ENCODE results near the gene CUL4A.
"Not testable (repeated sequence)": the region's sequence is repeated elsewhere in the genome, so short reads cannot be mapped to it uniquely, and the experiment has no call there.

CUL4A gene

DNA sequence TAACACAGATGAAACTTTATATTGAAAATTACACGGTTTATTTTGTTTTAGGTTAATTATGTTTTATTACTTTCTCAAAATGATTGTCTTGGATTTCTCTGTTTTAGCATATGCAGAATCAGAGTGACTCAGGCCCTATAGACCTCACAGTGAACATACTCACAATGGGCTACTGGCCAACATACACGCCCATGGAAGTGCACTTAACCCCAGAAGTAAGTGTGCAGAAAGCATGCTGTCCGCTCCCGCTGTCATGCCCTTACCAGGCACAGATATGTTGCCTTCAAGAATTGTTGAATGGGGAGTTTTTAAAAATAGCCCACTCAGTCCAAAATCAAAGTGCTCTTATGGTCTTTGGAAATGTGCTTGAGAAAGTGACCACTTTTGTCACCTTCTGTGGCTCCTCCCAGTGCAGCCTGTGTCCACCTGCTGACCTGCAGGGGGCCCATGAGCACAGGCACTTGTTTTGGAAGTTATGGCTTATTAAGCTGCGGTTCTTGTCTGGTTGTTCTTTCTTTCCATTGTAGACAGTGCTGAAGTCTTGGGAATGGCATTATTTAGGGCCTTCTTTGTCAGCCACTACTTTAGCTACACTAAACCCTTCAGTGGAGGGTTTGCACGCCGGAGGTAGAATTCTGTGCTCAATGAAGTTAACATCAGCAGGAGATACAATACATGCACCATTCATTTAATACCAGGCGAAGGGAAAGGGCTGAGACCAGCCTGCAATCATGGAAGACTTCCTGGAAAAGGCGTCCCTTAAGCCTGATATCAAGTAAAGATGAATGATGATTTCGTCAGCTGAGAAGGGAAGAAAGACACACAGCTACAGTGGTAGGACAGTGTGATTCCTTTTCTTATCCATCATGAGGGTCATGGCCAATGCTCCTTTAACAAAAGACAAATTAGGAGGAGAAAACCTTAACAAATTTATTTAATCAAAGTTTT, 36.7 kb downstream of the CUL4A start:
- Histone ChIP-seq H3K4me3 (no peak overlapping the region), H3K27me3 (no peaks in the 10 kb centered on the region), H3K9me3 (no peaks in the 10 kb centered on the region), H3K4me1 (no peaks in the 10 kb centered on the region), H3K36me3 (peaks cover 83 to 100% (median 96%) of the 10 kb centered on the region in 3 donors), H3K27ac (no peak overlapping the region)
- no peak for TF ChIP-seq CTCF (IDR thresholded peaks at IDR 0.05)
- intact Hi-C loops (cut with DNase I; ENCODE audit: low total_unique reads) = no loop called here
- no peak for DNase-seq

DNA sequence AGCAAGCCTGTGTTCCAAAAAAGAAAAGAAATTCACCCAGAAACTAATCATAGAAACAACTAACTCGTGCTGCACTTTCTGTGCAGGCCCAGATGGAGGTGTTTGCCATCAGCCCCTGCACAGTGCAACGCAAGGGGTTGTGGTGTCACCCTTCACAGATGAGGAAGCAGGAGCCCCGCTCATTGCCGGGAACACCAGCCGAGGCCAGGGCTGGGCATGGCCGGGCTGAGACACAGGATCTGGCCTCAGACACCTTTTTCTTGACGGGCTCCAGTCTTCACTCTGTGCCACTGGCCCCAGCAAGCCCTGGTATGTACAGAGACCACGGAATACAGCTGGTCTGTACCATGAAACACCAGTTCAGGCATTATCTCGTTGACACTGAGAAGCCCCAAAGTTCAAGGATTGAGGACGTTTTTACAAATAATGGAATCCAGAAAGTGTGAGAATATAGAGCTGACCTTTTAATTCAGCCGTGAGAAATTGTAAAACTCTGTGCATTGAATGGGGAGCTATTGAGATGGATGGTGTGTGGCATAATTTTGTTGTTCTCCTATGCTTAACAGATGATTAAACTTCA, 43.2 kb downstream of the CUL4A start:
- Histone ChIP-seq H3K9me3 (no peaks in the 10 kb centered on the region), H3K4me1 (no peaks in the 10 kb centered on the region), H3K36me3 (peaks cover 89 to 98% (median 90%) of the 10 kb centered on the region in 3 donors), H3K27ac (no peak overlapping the region), H3K4me3 (no peak overlapping the region), H3K27me3 (no peaks in the 10 kb centered on the region)
- intact Hi-C loops (cut with DNase I; ENCODE audit: low total_unique reads) = no loop called here
- DNase-seq = no peak
- no peak for TF ChIP-seq CTCF (IDR thresholded peaks at IDR 0.05)

GRCh38 chr13:113257908-113258307, 48.5 kb downstream of the CUL4A start:
- intact Hi-C loops (cut with DNase I; ENCODE audit: low total_unique reads); H3K9me3 ChIP-seq; H3K27me3 ChIP-seq; DNase-seq; H3K27ac ChIP-seq; H3K4me3 ChIP-seq; H3K4me1 ChIP-seq: not testable (repeated sequence)
- peaks cover 62 to 91% (median 84%) of the 10 kb centered on the region in 3 donors for H3K36me3 ChIP-seq

- no peak overlapping the region for H3K27ac ChIP-seq
- H3K4me1 ChIP-seq = no peaks in the 10 kb centered on the region
- H3K27me3 ChIP-seq = no peaks in the 10 kb centered on the region
- H3K36me3 ChIP-seq = peaks cover 58 to 90% (median 88%) of the 10 kb centered on the region in 3 donors
- H3K9me3 ChIP-seq = no peaks in the 10 kb centered on the region
- intact Hi-C loops (cut with DNase I; ENCODE audit: low total_unique reads) = no loop called here
- H3K4me3 ChIP-seq = no peak overlapping the region
- no peak for TF ChIP-seq CTCF (IDR thresholded peaks at IDR 0.05)
- no peak for DNase-seq
These were observed 49.1 kb downstream of the CUL4A start for GRCh38 chr13:113258321-113259054.

GRCh38 chr13:113260996-113261395, 51.6 kb downstream of the CUL4A start:
- no peak for DNase-seq
- peaks cover 53 to 79% (median 77%) of the 10 kb centered on the region in 3 donors for H3K36me3 ChIP-seq

DNA sequence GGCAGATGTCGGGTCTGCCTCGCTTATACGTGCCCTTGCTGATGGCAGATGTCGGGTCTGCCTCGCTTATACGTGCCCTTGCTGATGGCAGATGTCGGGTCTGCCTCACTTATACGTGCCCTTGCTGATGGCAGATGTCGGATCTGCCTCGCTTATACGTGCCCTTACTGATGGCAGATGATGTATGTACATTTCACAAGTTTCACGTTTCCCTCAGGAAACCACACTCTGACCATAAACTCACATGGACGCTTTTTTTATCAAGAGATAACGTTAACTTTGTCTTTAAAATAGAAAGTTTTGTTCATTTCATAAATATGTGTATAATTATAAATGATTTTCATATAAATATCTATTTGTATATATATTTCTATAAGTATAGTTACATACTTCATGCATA, 53.6 kb downstream of the CUL4A start:
- H3K9me3 ChIP-seq; H3K27ac ChIP-seq; DNase-seq; H3K27me3 ChIP-seq; intact Hi-C loops (cut with DNase I; ENCODE audit: low total_unique reads); H3K4me1 ChIP-seq; H3K4me3 ChIP-seq: not testable (repeated sequence)
- peaks cover 44 to 69% (median 59%) of the 10 kb centered on the region in 3 donors for H3K36me3 ChIP-seq

More at GRCh38 chr13:113260996-113261395, 51.6 kb downstream of the CUL4A start:
- Histone ChIP-seq H3K9me3 (no peaks in the 10 kb centered on the region), H3K4me3 (no peak overlapping the region), H3K27ac (no peak overlapping the region), H3K27me3 (no peaks in the 10 kb centered on the region), H3K4me1 (no peaks in the 10 kb centered on the region)
- intact Hi-C loops (cut with DNase I; ENCODE audit: low total_unique reads) = no loop called here
- no peak for TF ChIP-seq CTCF (IDR thresholded peaks at IDR 0.05)
